ENCODE measurements around the gene OR10V1.
A peak's percentile ranks its signal among the peaks of the same experiment; 100 is the strongest.

OR10V1 gene

GRCh38 chr11:59668950-59669610 lies 44.6 kb downstream of the OR10V1 start, which contains the start of gene PATL1:
Gene PATL1, minus strand, starts transcription at chr11:59669037. Its CDS starts 142 bp downstream, at chr11:59668895.
- DNase-seq (ENCODE audit: low spot score), result peak; percentile 97

GRCh38 chr11:59668188-59668949 lies 45.3 kb downstream of the OR10V1 start:
- DNase-seq (ENCODE audit: low spot score), result peak; percentile 20

- DNase-seq (ENCODE audit: low spot score), result no peak
Measured at GRCh38 chr11:59667812-59668187, 45.8 kb downstream of the OR10V1 start.

- no peak for DNase-seq (ENCODE audit: low spot score)
Measured at GRCh38 chr11:59666969-59667368, 46.7 kb downstream of the OR10V1 start.

Measured in SK-N-DZ (cell line).